ENCODE measurements around the gene PDE4B. TPM values are rescaled to one million over a fixed set of nuclear protein-coding genes. Genes with fewer than 3 reads are reported as not detected.

The PDE4B gene
- total and polyA plus RNA-seq, 12 donors = 2.0 to 63.2 (median 15.3) TPM

- Histone ChIP-seq H3K36me3 (no peaks in the 10 kb centered on the region), H3K27ac (no peak overlapping the region), H3K4me3 (no peak overlapping the region), H3K9me3 (no peaks in the 10 kb centered on the region), H3K4me1 (no peaks in the 10 kb centered on the region), H3K27me3 (peaks cover 0 to 12% (median 0%) of the 10 kb centered on the region in 7 donors)
- 76 to 79% methylated on average over 3 of the region's 3 CpGs for WGBS, 2 donors
- ATAC-seq (no peak), DNase-seq (no peak)
- no peak for TF ChIP-seq CTCF (IDR thresholded peaks at IDR 0.05)
- intact Hi-C loops (cut with DNase I) = no loop called here
Observed at GRCh38 chr1:66223681-66224080, 431.0 kb downstream of the PDE4B start.

- ATAC-seq = no peak
- TF ChIP-seq CTCF (IDR thresholded peaks at IDR 0.05) = no peak
- H3K4me1 ChIP-seq = no peaks in the 10 kb centered on the region
- no peak for DNase-seq
- no peak overlapping the region for H3K27ac ChIP-seq
- intact Hi-C loops (cut with DNase I) = no loop called here
- WGBS, 2 donors = 89% methylated on average over 4 of the region's 4 CpGs
- H3K9me3 ChIP-seq = no peaks in the 10 kb centered on the region
- no peak overlapping the region for H3K4me3 ChIP-seq
- H3K27me3 ChIP-seq = peaks cover 0 to 12% (median 0%) of the 10 kb centered on the region in 7 donors
- H3K36me3 ChIP-seq = no peaks in the 10 kb centered on the region
Observed at GRCh38 chr1:66226985-66227384, 434.3 kb downstream of the PDE4B start.

DNA sequence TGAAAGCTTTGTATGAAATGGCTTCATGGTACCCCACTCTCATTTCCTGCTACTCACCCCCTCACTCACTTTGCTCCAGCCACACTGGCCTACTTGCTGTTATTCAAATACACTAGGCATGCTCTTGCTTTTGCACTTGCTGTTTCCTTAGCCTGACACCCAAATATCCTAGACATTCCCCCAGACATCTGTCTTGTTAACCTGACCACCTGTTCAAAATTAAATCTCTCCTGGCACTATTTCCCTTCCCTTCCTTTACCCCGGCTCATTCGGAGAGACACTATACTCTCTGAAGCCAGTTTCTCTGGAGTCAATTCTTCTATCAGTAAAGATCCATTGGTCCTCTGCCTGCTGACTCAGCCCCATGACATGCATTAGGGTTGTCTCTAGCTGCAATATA, 435.3 kb downstream of the PDE4B start:
- Histone ChIP-seq H3K27me3 (peaks cover 0 to 12% (median 0%) of the 10 kb centered on the region in 7 donors), H3K4me3 (no peak overlapping the region), H3K36me3 (no peaks in the 10 kb centered on the region), H3K9me3 (no peaks in the 10 kb centered on the region), H3K4me1 (no peaks in the 10 kb centered on the region), H3K27ac (no peak overlapping the region)
- DNase-seq = no peak
- ATAC-seq = no peak
- intact Hi-C loops (cut with DNase I) = no loop called here
- WGBS, 2 donors = 96 to 97% methylated on average over 2 of the region's 2 CpGs
- TF ChIP-seq CTCF (IDR thresholded peaks at IDR 0.05) = no peak

DNA sequence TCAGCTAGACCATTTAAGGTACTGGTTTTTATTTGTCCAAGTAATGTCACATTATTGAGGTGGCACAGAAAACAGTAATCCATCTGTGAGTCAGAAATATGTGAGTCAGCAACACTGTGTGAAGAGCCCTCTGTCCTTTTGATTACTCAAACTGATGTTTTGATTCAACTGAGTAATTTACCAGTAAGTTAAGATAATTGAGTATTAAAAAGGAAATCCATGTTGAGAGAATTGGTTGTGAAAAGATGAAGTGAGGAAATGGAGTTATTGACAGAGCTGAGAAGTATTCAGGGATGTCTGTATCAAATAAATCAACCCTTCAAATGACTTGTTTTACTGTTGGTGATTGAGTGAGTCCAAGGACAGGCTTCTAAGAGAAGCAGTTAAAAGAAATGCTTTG, 438.5 kb downstream of the PDE4B start:
- H3K4me3 ChIP-seq = no peak overlapping the region
- no peak overlapping the region for H3K27ac ChIP-seq
- no peaks in the 10 kb centered on the region for H3K9me3 ChIP-seq
- TF ChIP-seq CTCF (IDR thresholded peaks at IDR 0.05) = no peak
- DNase-seq = no peak
- intact Hi-C loops (cut with DNase I) = no loop called here
- peaks cover 0 to 9% (median 7%) of the 10 kb centered on the region in 7 donors for H3K27me3 ChIP-seq
- H3K36me3 ChIP-seq = no peaks in the 10 kb centered on the region
- no peaks in the 10 kb centered on the region for H3K4me1 ChIP-seq
- ATAC-seq = no peak
